Esophagus muscularis mucosa (tissue), 4 donors: ENCODE data around the gene UBTF. TPM values are rescaled to one million over a fixed set of nuclear protein-coding genes. Genes with fewer than 3 reads are reported as not detected.
"Not testable (repeated sequence)": the region's sequence is repeated elsewhere in the genome, so short reads cannot be mapped to it uniquely, and the experiment has no call there.

Experiments
- DNase-seq: peaks from one replicate; pipeline ENCODE4 v3.0.0-alpha.2; 2017; ENCODE audit errors: extremely low spot score
- H3K27ac ChIP-seq, 4 donors: fragments of 200-600 bp; sonication (generic); replicated peaks in 1 of 4; 1 replicate in 3 of 4; 2 replicates in 1 of 4; pipeline ENCODE4 v1.5.1; 2016 to 2019; ENCODE audit warnings: mild to moderate bottlenecking in 1 of 4
- H3K27me3 ChIP-seq, 4 donors: fragments of 200-600 bp; sonication (generic); one replicate each; pipeline versions ENCODE4 v1.5.1 to v1.6.0; 2016 to 2019
- H3K36me3 ChIP-seq, 4 donors: fragments of 200-600 bp; sonication (generic); one replicate each; pipeline ENCODE4 v1.5.1; 2016 to 2019
- H3K4me1 ChIP-seq, 4 donors: fragments of 200-600 bp; sonication (generic); one replicate each; pipeline ENCODE4 v1.5.1; 2016 to 2019
- H3K4me3 ChIP-seq, 4 donors: fragments of 200-600 bp; sonication (generic); 1 replicate in 2 of 4; 2 replicates in 2 of 4; pipeline ENCODE4 v1.5.1; 2016 to 2019; ENCODE audit warnings: mild to moderate bottlenecking in 4 of 4, moderate library complexity in 1 of 4
- H3K9me3 ChIP-seq, 4 donors: fragments of 200-600 bp; sonication (generic); 1 replicate in 3 of 4; 2 replicates in 1 of 4; pipeline ENCODE4 v1.5.1; 2016 to 2019
- EP300 ChIP-seq: sonication (generic); formaldehyde crosslinking; IDR thresholded peaks from one replicate; pipeline ENCODE4 v1.6.1; 2017; ENCODE audit warnings: antibody characterized with exemption
- POLR2A ChIP-seq: fragments of 450-650 bp; IDR thresholded peaks from one replicate; pipeline ENCODE4 v1.6.1; 2017; ENCODE audit warnings: antibody characterized with exemption, moderate library complexity, mild to moderate bottlenecking, low read depth
- POLR2AphosphoS5 ChIP-seq, 2 donors: sonication (generic); formaldehyde crosslinking; IDR thresholded peaks; one replicate each; pipeline ENCODE4 v1.6.1; 2017; ENCODE audit warnings: antibody characterized with exemption in 2 of 2
- WGBS: methylation state at CpG from one replicate; pipeline ENCODE4 v1.1.5; 2018; 5-methylcytosine and 5-hydroxymethylcytosine counted together
- intact Hi-C: fragments of 100-400 bp; cut with DNase I; formaldehyde crosslinking; loops from one replicate; pipeline ENCODE4 v1.15.1; 2023
- total RNA-seq, 4 donors: library from RNA; depleted of rRNA; stranded (reverse); fragments of >200 nt; gene quantifications; one replicate each; pipeline versions ENCODE4 v1.1.0 to v1.2.1, GENCODE V29; 2016
- TF ChIP-seq, protein P1 (sequence below), 3 experiments: fragments of 200-600 bp in 2 of 3; fragments of 450-650 bp in 1 of 3; sonication (generic) in 2 of 3; IDR thresholded peaks; one replicate each; pipeline ENCODE4 v1.5.1; 2017 to 2019; ENCODE audit warnings: antibody characterized with exemption in 3 of 3, mild to moderate bottlenecking in 2 of 3, moderate library complexity in 1 of 3

Gene UBTF
- total RNA-seq, 4 donors from 2014 or later: 48.7 to 78.8 (median 66.1) TPM

DNA sequence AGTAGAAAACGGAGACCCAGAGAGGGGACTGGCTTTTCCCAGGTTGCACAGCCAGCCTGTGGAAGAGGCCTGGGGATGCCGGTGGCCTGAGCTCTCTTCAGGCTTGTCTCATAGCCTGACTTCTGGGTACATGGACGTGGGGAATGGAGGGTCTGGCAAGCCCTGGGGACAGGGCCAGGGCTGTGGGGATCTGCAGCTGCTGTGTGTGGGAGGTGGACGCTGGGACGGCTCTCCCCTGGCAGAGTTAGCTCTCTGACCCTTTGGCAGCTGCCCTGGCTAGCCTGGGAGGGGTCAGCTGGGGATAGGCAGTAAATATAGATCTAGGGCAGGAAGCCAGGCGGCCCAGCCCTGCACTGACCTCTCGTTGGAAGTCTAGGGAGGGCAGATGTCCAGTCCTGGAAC, 28.0 kb upstream of the UBTF start:
- peaks cover 17 to 24% (median 22%) of the 10 kb centered on the region in 4 donors for H3K4me1 ChIP-seq
- TF ChIP-seq, protein P1, sequence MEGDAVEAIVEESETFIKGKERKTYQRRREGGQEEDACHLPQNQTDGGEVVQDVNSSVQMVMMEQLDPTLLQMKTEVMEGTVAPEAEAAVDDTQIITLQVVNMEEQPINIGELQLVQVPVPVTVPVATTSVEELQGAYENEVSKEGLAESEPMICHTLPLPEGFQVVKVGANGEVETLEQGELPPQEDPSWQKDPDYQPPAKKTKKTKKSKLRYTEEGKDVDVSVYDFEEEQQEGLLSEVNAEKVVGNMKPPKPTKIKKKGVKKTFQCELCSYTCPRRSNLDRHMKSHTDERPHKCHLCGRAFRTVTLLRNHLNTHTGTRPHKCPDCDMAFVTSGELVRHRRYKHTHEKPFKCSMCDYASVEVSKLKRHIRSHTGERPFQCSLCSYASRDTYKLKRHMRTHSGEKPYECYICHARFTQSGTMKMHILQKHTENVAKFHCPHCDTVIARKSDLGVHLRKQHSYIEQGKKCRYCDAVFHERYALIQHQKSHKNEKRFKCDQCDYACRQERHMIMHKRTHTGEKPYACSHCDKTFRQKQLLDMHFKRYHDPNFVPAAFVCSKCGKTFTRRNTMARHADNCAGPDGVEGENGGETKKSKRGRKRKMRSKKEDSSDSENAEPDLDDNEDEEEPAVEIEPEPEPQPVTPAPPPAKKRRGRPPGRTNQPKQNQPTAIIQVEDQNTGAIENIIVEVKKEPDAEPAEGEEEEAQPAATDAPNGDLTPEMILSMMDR (IDR thresholded peaks at IDR 0.05): no peak
- TF ChIP-seq POLR2AphosphoS5 (IDR thresholded peaks at IDR 0.05): no peak
- TF ChIP-seq POLR2A: no peak
- TF ChIP-seq EP300: no peak
- intact Hi-C loops: no loop called here
- no peaks in the 10 kb centered on the region for H3K27me3 ChIP-seq
- H3K36me3 ChIP-seq: no peaks in the 10 kb centered on the region
- WGBS: 69% methylated on average over 3 of the region's 7 CpGs
- H3K27ac ChIP-seq: no peak overlapping the region
- H3K9me3 ChIP-seq: no peaks in the 10 kb centered on the region
- no peak overlapping the region for H3K4me3 ChIP-seq
- DNase-seq: no peak

DNA sequence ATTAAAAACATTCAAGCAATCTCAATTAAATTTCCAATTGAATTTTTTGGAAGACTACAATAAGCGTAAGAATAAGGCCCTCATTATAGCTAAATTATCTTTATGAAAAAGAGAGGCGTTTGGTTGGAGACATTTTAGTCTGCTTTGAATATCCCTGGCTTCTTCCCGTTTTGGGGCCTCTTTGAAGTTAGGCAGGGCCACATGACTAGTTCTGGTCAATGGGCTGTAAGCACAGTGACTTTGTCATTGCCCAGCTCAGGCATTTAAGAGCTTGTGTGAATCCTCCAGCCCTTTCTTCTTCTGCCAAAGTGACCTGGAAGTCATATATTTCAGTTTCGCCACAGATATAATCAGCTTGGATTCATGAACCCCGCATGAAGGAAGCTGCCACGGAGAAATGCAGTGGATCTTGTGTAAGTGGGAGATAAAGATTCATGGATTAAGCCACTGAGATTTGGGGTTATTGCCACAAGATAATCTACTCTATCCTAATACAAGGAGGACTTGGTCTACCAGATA, 21.7 kb upstream of the UBTF start:
- Histone ChIP-seq H3K4me1 (peaks cover 0 to 6% (median 4%) of the 10 kb centered on the region in 4 donors), H3K4me3 (no peak overlapping the region), H3K9me3 (no peaks in the 10 kb centered on the region), H3K27ac (no peak overlapping the region), H3K27me3 (peaks cover 0 to 4% (median 0%) of the 10 kb centered on the region in 4 donors), H3K36me3 (no peaks in the 10 kb centered on the region)
- no peak for DNase-seq
- WGBS: 79% methylated on average over 6 of the region's 6 CpGs
- intact Hi-C loops: no loop called here
- TF ChIP-seq POLR2A: no peak
- TF ChIP-seq, protein P1 (IDR thresholded peaks at IDR 0.05): no peak
- TF ChIP-seq POLR2AphosphoS5 (IDR thresholded peaks at IDR 0.05): no peak
- TF ChIP-seq EP300: no peak

DNA sequence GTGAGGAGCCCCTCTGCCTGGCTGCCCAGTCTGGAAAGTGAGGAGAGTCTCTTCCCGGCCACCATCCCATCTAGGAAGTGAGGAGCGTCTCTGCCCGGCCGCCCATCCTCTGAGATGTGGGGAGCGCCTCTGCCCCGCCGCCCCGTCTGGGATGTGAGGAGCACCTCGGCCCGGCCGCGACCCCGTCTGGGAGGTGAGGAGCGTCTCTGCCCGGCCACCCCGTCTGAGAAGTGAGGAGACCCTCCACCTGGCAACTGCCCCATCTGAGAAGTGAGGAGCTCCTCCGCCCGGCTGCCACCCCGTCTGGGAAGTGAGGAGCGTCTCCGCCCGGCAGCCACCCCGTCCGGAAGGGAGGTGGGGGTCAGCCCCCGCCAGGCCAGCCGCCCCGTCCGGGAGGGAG, 18.4 kb upstream of the UBTF start:
- H3K27me3 ChIP-seq, H3K4me1 ChIP-seq, intact Hi-C loops, H3K27ac ChIP-seq, H3K4me3 ChIP-seq, H3K36me3 ChIP-seq, H3K9me3 ChIP-seq, DNase-seq: not testable (repeated sequence)
- 98% methylated on average over 8 of the region's 28 CpGs for WGBS

DNA sequence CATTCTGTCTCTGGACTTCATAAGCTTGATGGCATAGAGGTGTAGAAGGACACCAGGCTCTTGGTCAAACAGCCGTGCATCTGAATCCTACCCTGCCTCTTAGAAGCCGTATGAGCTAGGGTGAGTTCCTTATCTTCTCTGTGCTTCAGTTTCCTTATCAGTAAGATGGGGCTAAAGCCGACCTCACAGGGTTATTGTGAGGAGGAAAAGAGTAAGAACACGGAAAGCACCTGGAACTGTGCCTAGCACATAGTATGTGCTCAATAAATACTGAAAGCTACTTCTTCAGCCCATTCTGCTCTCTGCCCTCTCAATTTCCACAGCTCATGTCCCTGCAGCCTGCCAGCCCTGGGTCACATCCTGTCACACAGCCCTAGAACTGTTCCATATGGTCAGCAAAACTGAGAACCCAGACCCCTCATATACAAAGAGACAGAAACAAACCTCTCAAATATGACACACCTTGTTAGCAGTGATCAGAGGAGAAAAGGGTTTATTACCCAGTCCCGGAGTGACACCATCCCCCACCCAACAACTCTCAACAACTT, 17.0 kb upstream of the UBTF start:
- DNase-seq: no peak
- no peak overlapping the region for H3K27ac ChIP-seq
- intact Hi-C loops: no loop called here
- H3K36me3 ChIP-seq: no peaks in the 10 kb centered on the region
- 75% methylated on average over 5 of the region's 5 CpGs for WGBS
- peaks cover 0 to 4% (median 0%) of the 10 kb centered on the region in 4 donors for H3K27me3 ChIP-seq
- H3K9me3 ChIP-seq: no peaks in the 10 kb centered on the region
- no peaks in the 10 kb centered on the region for H3K4me1 ChIP-seq
- H3K4me3 ChIP-seq: no peak overlapping the region
- TF ChIP-seq POLR2A: no peak
- TF ChIP-seq, protein P1 (IDR thresholded peaks at IDR 0.05): no peak
- TF ChIP-seq EP300: no peak
- TF ChIP-seq POLR2AphosphoS5 (IDR thresholded peaks at IDR 0.05): no peak

DNA sequence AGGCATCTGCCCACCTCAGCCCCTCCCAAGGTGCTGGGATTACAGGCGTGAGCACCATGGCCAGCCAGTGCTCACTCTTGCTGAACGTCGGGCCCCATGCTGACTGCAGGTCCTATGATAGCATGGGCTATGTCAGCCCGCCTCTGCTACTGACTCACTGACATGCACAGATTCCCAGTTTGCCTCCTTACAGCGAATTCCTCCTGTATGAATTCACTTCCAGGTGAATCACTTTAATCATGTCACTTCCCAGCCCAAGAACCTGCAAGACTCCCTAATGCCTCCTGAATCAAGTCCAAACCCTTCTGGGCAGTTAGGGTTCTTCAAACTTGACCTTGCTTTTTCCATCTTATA, 16.1 kb upstream of the UBTF start:
- Histone ChIP-seq H3K36me3 (no peaks in the 10 kb centered on the region), H3K27ac (no peak overlapping the region), H3K9me3 (no peaks in the 10 kb centered on the region), H3K4me1 (no peaks in the 10 kb centered on the region), H3K4me3 (no peak overlapping the region), H3K27me3 (peaks cover 0 to 4% (median 0%) of the 10 kb centered on the region in 4 donors)
- TF ChIP-seq POLR2AphosphoS5 (IDR thresholded peaks at IDR 0.05) (no peak), POLR2A (no peak), EP300 (no peak)
- TF ChIP-seq, protein P1 (IDR thresholded peaks at IDR 0.05): no peak
- WGBS: 74% methylated on average over 5 of the region's 5 CpGs
- intact Hi-C loops: no loop called here
- no peak for DNase-seq
